HG03469 (cell line): ENCODE results near the gene USP43.

ENCODE experiments used
- ATAC-seq: cut with Tn5 transposase; IDR thresholded peaks from one replicate; pipeline ENCODE4 v1.9.1; 2021; ENCODE audit warnings: mild to moderate bottlenecking, moderate library complexity, moderate number of reproducible peaks; ENCODE audit not compliant: unreplicated experiment

Gene USP43

GRCh38 chr17:9702914-9703780, 57.8 kb downstream of the USP43 start:
- no peak for ATAC-seq

- no peak for ATAC-seq
These were observed 58.4 kb downstream of the USP43 start for GRCh38 chr17:9703781-9704082.

GRCh38 chr17:9705745-9706144, 60.4 kb downstream of the USP43 start:
- ATAC-seq = no peak

- no peak for ATAC-seq
These were observed 62.6 kb downstream of the USP43 start for GRCh38 chr17:9707948-9708347.

GRCh38 chr17:9714801-9715200, 69.5 kb downstream of the USP43 start:
- no peak for ATAC-seq

- no peak for ATAC-seq
These were observed 70.2 kb downstream of the USP43 start for GRCh38 chr17:9715503-9716016.

GRCh38 chr17:9725575-9725974, 80.3 kb downstream of the USP43 start:
- ATAC-seq = no peak

GRCh38 chr17:9726291-9726690, 81.0 kb downstream of the USP43 start:
- ATAC-seq = no peak

- ATAC-seq = no peak
These were observed 82.7 kb downstream of the USP43 start for GRCh38 chr17:9728005-9728404.

- ATAC-seq = no peak
These were observed 83.2 kb downstream of the USP43 start for GRCh38 chr17:9728564-9728963.

GRCh38 chr17:9729034-9729650, 83.8 kb downstream of the USP43 start:
- no peak for ATAC-seq

- no peak for ATAC-seq
These were observed 84.6 kb downstream of the USP43 start for GRCh38 chr17:9729735-9730420.

- ATAC-seq = no peak
These were observed 105.2 kb downstream of the USP43 start for GRCh38 chr17:9750524-9750923.

GRCh38 chr17:9755083-9755482, 109.8 kb downstream of the USP43 start:
- ATAC-seq = no peak

- ATAC-seq = no peak
These were observed 114.9 kb downstream of the USP43 start for GRCh38 chr17:9760266-9760665.

- no peak for ATAC-seq
These were observed 118.3 kb downstream of the USP43 start for GRCh38 chr17:9763643-9764042.

- no peak for ATAC-seq
These were observed 120.0 kb downstream of the USP43 start for GRCh38 chr17:9765322-9765721.

GRCh38 chr17:9766970-9767369, 121.7 kb downstream of the USP43 start:
- ATAC-seq = no peak

GRCh38 chr17:9767432-9767991, 122.2 kb downstream of the USP43 start:
- ATAC-seq = no peak

- no peak for ATAC-seq
These were observed 123.1 kb downstream of the USP43 start for GRCh38 chr17:9768381-9768934.

- ATAC-seq = no peak
These were observed 123.8 kb downstream of the USP43 start for GRCh38 chr17:9769036-9769695.
